D721Med (cell line): Measurements from ENCODE around the gene SYNJ2.

Experiments
- DNase-seq: peaks from one replicate; pipeline ENCODE4 v3.0.0; 2011; ENCODE audit warnings: low spot score; ENCODE audit not compliant: insufficient read length
- FAIRE-seq: peaks from 2 replicates; lab custom pipeline; 2011; peaks lifted over from hg19 to GRCh38; lab: Jason Lieb, UNC
- TF ChIP-seq, protein P1 (sequence below): IDR thresholded peaks from 2 replicates; pipeline ENCODE4 v1.5.1; 2012; ENCODE audit warnings: mild to moderate bottlenecking, control low read depth; ENCODE audit not compliant: insufficient read depth; ENCODE audit errors: missing control alignments

The SYNJ2 gene

DNA sequence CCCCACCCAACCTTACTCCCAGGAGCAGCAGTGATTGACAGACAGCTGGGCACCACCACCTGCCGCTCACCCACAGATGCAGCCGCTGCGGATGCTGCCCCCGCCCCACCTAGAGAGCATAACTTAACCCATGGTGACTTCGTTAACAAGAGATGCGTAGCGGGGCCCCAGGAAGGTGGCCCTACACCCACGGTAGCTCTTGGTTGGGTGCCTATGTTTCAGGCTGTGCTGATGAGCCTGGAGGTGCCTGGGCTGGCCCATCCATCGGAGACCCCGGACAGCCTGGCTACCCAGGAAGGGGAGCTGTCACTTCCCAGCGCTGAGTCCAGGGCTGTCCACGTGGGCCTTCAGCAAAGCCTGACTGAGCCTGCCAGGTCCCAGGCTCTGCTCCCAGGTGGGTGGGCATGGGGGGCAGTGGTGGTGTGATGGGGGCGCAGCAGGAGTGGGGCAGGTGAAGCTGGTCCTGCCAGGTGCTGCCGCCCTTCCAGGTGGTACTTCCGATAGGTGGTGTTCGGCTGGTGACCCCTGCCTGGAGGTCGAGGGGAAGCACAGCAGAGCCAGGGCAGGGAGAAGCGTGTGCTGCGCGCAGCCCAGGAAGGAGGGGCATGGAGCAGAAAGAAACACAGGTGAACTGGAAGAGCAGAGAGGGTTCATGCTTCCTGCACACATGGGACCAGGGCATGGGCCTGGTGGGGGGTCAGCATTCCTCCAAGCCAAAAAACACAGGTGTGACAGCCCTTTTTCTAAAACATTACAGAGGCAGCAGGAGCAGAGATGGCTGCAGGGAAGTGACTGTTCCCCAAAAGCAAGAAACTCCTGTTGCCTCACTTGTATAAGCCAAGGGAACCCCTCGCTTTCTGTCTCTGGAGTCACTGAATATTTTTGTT, 56.9 kb downstream of the SYNJ2 start:
- TF ChIP-seq, protein P1, sequence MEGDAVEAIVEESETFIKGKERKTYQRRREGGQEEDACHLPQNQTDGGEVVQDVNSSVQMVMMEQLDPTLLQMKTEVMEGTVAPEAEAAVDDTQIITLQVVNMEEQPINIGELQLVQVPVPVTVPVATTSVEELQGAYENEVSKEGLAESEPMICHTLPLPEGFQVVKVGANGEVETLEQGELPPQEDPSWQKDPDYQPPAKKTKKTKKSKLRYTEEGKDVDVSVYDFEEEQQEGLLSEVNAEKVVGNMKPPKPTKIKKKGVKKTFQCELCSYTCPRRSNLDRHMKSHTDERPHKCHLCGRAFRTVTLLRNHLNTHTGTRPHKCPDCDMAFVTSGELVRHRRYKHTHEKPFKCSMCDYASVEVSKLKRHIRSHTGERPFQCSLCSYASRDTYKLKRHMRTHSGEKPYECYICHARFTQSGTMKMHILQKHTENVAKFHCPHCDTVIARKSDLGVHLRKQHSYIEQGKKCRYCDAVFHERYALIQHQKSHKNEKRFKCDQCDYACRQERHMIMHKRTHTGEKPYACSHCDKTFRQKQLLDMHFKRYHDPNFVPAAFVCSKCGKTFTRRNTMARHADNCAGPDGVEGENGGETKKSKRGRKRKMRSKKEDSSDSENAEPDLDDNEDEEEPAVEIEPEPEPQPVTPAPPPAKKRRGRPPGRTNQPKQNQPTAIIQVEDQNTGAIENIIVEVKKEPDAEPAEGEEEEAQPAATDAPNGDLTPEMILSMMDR = no peak
- DNase-seq (no peak), FAIRE-seq (no peak)

DNA sequence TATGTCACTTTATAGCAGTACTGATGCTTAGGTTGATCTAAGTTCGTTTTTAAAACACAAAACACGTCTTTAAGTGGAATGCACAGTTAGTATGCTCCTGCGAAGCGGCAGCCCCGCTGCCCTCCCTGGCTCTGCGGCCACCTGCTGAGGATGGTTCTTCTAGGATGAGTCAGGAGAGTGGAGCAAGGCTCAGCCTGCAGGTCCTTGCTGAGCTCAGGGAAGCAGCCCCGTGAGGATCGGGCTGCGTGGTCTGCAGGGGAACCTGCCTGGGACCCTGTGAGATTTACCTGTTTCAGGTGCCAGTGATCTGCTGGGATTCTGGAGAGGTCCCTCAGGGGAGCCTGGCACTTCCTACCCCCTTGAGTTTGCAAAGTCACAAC, 57.5 kb downstream of the SYNJ2 start:
- TF ChIP-seq, protein P1 = no peak
- FAIRE-seq = no peak

DNA sequence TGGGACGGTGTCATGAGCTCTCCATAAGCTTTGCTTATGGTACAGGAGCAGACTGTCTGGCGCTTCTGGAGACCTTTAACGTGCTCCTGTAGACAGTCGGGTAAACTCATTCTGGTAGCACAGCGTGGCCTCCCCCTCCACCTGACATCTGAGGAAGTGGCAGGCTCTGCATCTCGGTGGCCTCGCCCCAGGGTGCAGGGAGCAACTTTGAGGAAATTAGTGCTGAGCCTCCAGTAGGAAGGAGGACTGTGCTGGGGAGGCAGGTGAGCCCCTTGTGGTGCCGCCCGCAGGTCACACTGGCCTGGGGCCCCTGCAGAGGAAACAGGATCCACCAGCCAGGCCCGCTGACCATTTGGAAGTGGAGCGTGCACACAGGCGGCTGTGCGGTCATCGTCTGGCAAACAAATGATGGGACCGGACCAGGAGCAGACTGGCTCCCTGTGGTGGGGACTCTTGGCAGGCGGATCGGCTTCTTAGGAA, 57.9 kb downstream of the SYNJ2 start:
- DNase-seq (no peak), FAIRE-seq (no peak)
- TF ChIP-seq, protein P1 = no peak

More for the DNA sequence above, 57.5 kb downstream of the SYNJ2 start:
- no peak for DNase-seq

DNA sequence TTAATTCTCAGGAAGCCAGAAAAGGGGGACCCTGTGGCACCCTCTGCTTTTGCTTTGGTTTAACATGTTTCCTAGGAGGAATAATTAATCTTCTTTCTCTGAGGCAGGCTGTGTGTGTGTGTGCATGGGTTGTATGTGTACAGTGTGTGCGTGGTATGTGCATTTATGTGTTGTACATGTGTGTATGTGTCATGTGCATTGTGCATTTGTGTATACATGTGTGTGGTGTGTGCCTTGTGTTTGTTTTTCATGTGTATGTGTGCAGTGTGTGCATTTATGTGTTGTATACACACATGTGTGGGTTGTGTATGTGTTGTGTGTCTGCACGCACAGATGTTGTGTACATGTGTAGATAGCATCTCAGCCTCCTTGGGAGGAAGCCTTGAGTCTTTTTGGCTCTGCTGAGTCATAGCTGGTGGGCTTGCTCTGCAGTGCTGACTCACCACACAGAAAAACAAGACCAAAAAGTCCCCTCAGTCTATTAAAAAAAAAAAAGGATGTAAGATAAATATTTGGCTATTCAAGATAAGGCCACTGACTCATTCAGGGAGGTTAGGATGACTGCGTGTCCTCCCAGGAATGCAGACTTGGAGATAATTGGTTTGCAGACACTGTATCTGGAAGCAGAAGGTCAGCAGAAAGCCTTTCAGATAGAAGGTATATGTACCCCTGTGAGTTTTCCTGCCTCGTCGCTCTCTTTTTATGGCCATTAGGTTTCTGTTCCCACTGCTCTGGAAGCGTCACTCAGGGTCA, 58.6 kb downstream of the SYNJ2 start:
- TF ChIP-seq, protein P1 = no peak
- DNase-seq (no peak), FAIRE-seq (no peak)

DNA sequence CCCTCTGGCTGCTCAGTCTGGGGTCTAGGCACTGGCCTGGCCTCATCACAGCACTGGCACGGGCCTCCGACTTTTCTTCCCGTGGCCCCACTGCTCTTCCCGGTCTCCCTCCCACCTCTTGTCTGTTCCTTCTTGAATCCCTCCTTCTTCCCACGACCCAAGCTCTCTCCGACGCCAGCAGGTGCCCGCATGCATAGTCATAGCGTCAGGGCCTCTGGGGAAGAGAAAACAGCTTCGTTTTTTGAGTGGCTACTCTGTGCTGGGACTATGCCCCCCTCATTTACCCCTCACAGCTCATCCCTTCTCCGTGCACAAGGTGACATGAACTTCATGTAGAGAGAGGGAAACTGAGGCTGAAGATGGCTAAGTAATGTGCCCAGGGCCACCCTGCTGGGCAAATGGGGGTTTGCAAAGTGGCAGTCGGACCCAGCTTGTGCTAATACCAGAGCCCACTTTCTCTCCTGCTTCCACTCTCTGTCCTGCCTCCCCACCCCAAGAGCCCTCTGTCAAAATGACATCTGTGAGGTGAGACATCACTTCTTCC, 59.2 kb downstream of the SYNJ2 start:
- DNase-seq (no peak), FAIRE-seq (no peak)

DNA sequence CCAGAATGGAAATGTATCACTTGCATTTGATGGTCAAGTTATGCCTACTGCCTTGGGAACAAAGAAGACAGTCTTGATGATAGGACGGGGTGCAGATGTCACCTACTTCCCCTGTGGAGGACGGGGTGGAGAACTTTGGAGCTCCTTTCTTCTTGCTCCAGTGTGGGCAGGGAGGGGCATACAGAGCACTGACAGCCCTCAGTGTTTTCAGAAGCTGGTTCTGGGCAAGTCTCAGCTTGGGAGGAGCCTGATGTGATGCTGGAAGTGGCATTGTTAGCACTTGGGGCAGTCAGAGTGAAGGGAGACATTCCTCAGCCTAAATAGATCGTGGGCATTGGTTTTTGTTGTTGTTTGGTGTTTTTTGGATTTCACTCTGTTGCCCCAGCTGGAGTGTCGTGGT, 59.7 kb downstream of the SYNJ2 start:
- DNase-seq = no peak
- TF ChIP-seq, protein P1 = no peak
- FAIRE-seq = no peak

More for the DNA sequence above, 59.2 kb downstream of the SYNJ2 start:
- TF ChIP-seq, protein P1 = no peak
